Measurements from ENCODE around the gene CXCR6. TPM values are rescaled to one million over a fixed set of nuclear protein-coding genes. Genes with fewer than 3 reads are reported as not detected.

CXCR6 gene
- total and polyA plus RNA-seq, 2 of the 8 experiments (the other 6 are each of a cell fraction or from before 2014, with no cell fraction given): not detected

DNA sequence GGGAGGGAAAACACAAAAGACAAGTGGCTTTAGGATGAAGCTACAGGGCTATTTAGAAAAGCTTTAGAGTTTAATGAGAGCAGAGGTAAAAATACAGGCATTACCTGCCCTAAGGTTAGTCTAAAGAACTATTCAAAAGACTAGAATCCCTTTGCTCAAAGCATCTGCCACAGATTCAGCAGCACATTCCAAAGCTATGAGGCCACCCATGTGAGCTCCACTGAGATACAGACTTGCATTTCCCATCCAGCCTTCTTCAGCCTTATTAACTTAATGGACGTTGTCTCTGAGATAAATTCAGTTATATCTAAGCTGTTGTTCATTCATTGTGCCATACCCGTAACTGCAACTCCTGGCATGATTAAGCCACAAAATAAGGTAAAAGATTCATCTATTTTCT is 25.4 kb downstream of the CXCR6 start:
- CTCF ChIA-PET (ENCODE audit: partially characterized antibody): interaction anchor here (0.8 to 6.7 kb wide), 11 partner anchors 8 to 461 kb away, joined by 3 to 51 read pairs (median 4); partner anchors contain the start of gene CXCR6
- Histone ChIP-seq H4K20me1 (replicated peaks in 1 of 2; ENCODE audit: control insufficient read depth in 1 of 2, insufficient read depth in 2 of 2, low read length in 2 of 2) (peaks cover 0 to 8% of the 10 kb centered on the region in 2 experiments), H3K9me3 (ENCODE audit: insufficient read depth in 2 of 2, low read depth in 1 of 2, low read length in 1 of 2) (no peaks in the 10 kb centered on the region), H2BK12ac (ENCODE audit: low read depth, low read length) (no peak overlapping the region), H2BK15ac (ENCODE audit: low read length) (no peak overlapping the region), H2AFZ (ENCODE audit: low read length) (no peak overlapping the region), H3K36me3 (ENCODE audit: control insufficient read depth in 2 of 4, insufficient read depth in 4 of 4, low read length in 3 of 4) (peaks cover 25 to 55% (median 44%) of the 10 kb centered on the region in 4 experiments), H3K79me2 (ENCODE audit: control insufficient read depth in 1 of 2, insufficient read depth in 2 of 2, low read length in 2 of 2) (no peaks in the 10 kb centered on the region), H3K27ac (ENCODE audit: low read depth, low read length) (no peak overlapping the region), H3K9ac (replicated peaks in 1 of 4; ENCODE audit: extremely low read depth in 1 of 4, low read depth in 3 of 4, low read length in 3 of 4) (no peak overlapping the region), H4K5ac (ENCODE audit: insufficient read length, low read depth, low read length) (no peak overlapping the region), H3K4me1 (replicated peaks in 1 of 4; ENCODE audit: control insufficient read depth in 3 of 4, insufficient read depth in 4 of 4, low read length in 3 of 4) (no peaks in the 10 kb centered on the region), H3K18ac (ENCODE audit: extremely low read depth, low read length) (no peak overlapping the region), H2BK120ac (replicated peaks; ENCODE audit: low read depth, low read length) (no peak overlapping the region), H2AK5ac (ENCODE audit: low read depth, low read length) (no peak overlapping the region), H3K56ac (replicated peaks; ENCODE audit: insufficient read length, low read depth, low read length) (no peak overlapping the region), H3K79me1 (ENCODE audit: low read depth, low read length) (no peaks in the 10 kb centered on the region), H2BK20ac (ENCODE audit: low read length) (no peak overlapping the region), H4K91ac (replicated peaks; ENCODE audit: insufficient read length, low read length) (no peak overlapping the region), H4K8ac (ENCODE audit: extremely low read depth, insufficient read depth, low read length) (no peak overlapping the region), H3K27me3 (replicated peaks in 1 of 4; ENCODE audit: control insufficient read depth in 3 of 4, extremely low read depth in 1 of 4, insufficient read depth in 3 of 4, low read length in 3 of 4) (no peaks in the 10 kb centered on the region), H2BK5ac (ENCODE audit: low read depth, low read length) (no peak overlapping the region), H3K4me3 (ENCODE audit: extremely low read depth in 1 of 4, insufficient read depth in 2 of 4, low read depth in 3 of 4, low read length in 4 of 4) (no peak overlapping the region), H3K14ac (ENCODE audit: insufficient read length) (no peak overlapping the region), H3K4me2 (ENCODE audit: insufficient read depth in 1 of 2, low read depth in 2 of 2, low read length in 2 of 2) (no peak overlapping the region), H3K23ac (ENCODE audit: insufficient read length) (no peak overlapping the region), H3K4ac (replicated peaks; ENCODE audit: insufficient read length, low read depth, low read length) (no peak overlapping the region), H3K23me2 (ENCODE audit: low read depth, low read length) (no peaks in the 10 kb centered on the region)
- POLR2A ChIA-PET (ENCODE audit: partially characterized antibody): interaction anchor here (1.2 kb wide), 1 partner anchor 10 kb away, joined by 4 read pairs; no protein-coding TSS in a partner anchor
- no peak for DNase-seq (ENCODE audit: low read depth in 1 of 2, low spot score in 2 of 2)
- 87% methylated on average over 2 of the region's 2 CpGs; no CpG with 5 or more reads in 1 of the 2 experiments for WGBS, 2 experiments (ENCODE audit: extremely low coverage in 1 of 2, insufficient coverage in 1 of 2, insufficient read length in 1 of 2, insufficient replicate concordance in 2 of 2, low coverage in 1 of 2, low lambda C conversion rate in 2 of 2, missing lambda C conversion rate in 1 of 2)
- FAIRE-seq: no peak
- no peak for TF ChIP-seq JUN (IDR thresholded peaks at IDR 0.05; ENCODE audit: low read depth, low read length)
- no peak for TF ChIP-seq CEBPB (IDR thresholded peaks at IDR 0.05; ENCODE audit: low read depth, low read length)
- no peak for TF ChIP-seq BCL11A (IDR thresholded peaks at IDR 0.05; ENCODE audit: low read depth in 2 of 2, low read length in 2 of 2)
- no peak for TF ChIP-seq CBX5 (IDR thresholded peaks at IDR 0.05; ENCODE audit: low read depth, low read length)
- TF ChIP-seq YY1 (IDR thresholded peaks at IDR 0.05; ENCODE audit: low read depth, low read length): no peak
- TF ChIP-seq RAD21 (IDR thresholded peaks at IDR 0.05 in 1 of 2, conservative IDR thresholded peaks at IDR 0.05 in 1 of 2; ENCODE audit: low read depth in 2 of 2, low read length in 2 of 2): no peak
- TF ChIP-seq, protein P1, sequence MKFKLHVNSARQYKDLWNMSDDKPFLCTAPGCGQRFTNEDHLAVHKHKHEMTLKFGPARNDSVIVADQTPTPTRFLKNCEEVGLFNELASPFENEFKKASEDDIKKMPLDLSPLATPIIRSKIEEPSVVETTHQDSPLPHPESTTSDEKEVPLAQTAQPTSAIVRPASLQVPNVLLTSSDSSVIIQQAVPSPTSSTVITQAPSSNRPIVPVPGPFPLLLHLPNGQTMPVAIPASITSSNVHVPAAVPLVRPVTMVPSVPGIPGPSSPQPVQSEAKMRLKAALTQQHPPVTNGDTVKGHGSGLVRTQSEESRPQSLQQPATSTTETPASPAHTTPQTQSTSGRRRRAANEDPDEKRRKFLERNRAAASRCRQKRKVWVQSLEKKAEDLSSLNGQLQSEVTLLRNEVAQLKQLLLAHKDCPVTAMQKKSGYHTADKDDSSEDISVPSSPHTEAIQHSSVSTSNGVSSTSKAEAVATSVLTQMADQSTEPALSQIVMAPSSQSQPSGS (IDR thresholded peaks at IDR 0.05; ENCODE audit: low read length): no peak
- no peak for TF ChIP-seq RFX5 (IDR thresholded peaks at IDR 0.05; ENCODE audit: borderline replicate concordance, low read depth, low read length)
- TF ChIP-seq ZNF274 (IDR thresholded peaks at IDR 0.05; ENCODE audit: borderline replicate concordance, extremely low read depth, low read length): no peak
- TF ChIP-seq TAF7 (optimal IDR thresholded peaks at IDR 0.05; ENCODE audit: borderline replicate concordance, low read depth, low read length): no peak
